Esophagus squamous epithelium (tissue), 5 donors: Measurements from ENCODE around the gene FAM98B. TPM values are rescaled to one million over a fixed set of nuclear protein-coding genes. Genes with fewer than 3 reads are reported as not detected.
A peak's percentile ranks its signal among the peaks of the same experiment; 100 is the strongest.

Experiments used
- DNase-seq: peaks from one replicate; lab custom pipeline; 2025; lab: John Stamatoyannopoulos, UW
- H3K27ac ChIP-seq, 4 donors: fragments of 200-600 bp; sonication (generic); one replicate each; pipeline ENCODE4 v1.5.1; 2016 to 2019; ENCODE audit warnings: mild to moderate bottlenecking in 1 of 4
- H3K27me3 ChIP-seq, 4 donors: fragments of 200-600 bp; sonication (generic); 1 replicate in 3 of 4; 2 replicates in 1 of 4; pipeline versions ENCODE4 v1.5.1 to v1.6.0; 2017 to 2021; ENCODE audit warnings: antibody characterized with exemption in 1 of 4
- H3K36me3 ChIP-seq, 3 donors: fragments of 200-600 bp; sonication (generic); one replicate each; pipeline ENCODE4 v1.5.1; 2016 to 2019
- H3K4me1 ChIP-seq, 3 donors: fragments of 200-600 bp; sonication (generic); one replicate each; pipeline ENCODE4 v1.5.1; 2017 to 2019
- H3K4me3 ChIP-seq, 4 donors: fragments of 200-600 bp; sonication (generic); 1 replicate in 3 of 4; 2 replicates in 1 of 4; pipeline ENCODE4 v1.5.1; 2016 to 2019; ENCODE audit warnings: mild to moderate bottlenecking in 2 of 4, moderate library complexity in 1 of 4
- H3K9me3 ChIP-seq, 3 donors: fragments of 200-600 bp; sonication (generic); one replicate each; pipeline ENCODE4 v1.5.1; 2016 to 2019
- POLR2A ChIP-seq, 4 donors: fragments of 450-650 bp; IDR thresholded peaks; one replicate each; pipeline ENCODE4 v1.6.1; 2017; ENCODE audit warnings: antibody characterized with exemption in 4 of 4, mild to moderate bottlenecking in 4 of 4, moderate library complexity in 3 of 4
- WGBS, 2 donors: methylation state at CpG; one replicate each; pipeline ENCODE4 v1.1.5; 2018; 5-methylcytosine and 5-hydroxymethylcytosine counted together
- intact Hi-C: fragments of 100-400 bp; cut with DNase I; formaldehyde crosslinking; loops from one replicate; pipeline ENCODE4 v1.15.0; 2022
- total RNA-seq, 4 donors: library from RNA; depleted of rRNA; stranded (reverse); fragments of >200 nt; gene quantifications; one replicate each; pipeline ENCODE4 v1.1.0, GENCODE V29; 2016
- TF ChIP-seq, protein P1 (sequence below), 6 experiments: fragments of 450-650 bp in 4 of 6; fragments of 200-600 bp in 2 of 6; sonication (generic) in 2 of 6; IDR thresholded peaks; one replicate each; pipeline ENCODE4 v1.5.1; 2016 to 2019; ENCODE audit warnings: antibody characterized with exemption in 6 of 6, mild to moderate bottlenecking in 4 of 6, moderate library complexity in 4 of 6
- donor health status: DM: yes; HTN: yes; CAD: no.

FAM98B gene
- total RNA-seq, 4 donors from 2014 or later: 5.6 to 10.9 (median 7.1) TPM

GRCh38 chr15:38441130-38441519, 12.8 kb upstream of the FAM98B start:
- TF ChIP-seq, protein P1, sequence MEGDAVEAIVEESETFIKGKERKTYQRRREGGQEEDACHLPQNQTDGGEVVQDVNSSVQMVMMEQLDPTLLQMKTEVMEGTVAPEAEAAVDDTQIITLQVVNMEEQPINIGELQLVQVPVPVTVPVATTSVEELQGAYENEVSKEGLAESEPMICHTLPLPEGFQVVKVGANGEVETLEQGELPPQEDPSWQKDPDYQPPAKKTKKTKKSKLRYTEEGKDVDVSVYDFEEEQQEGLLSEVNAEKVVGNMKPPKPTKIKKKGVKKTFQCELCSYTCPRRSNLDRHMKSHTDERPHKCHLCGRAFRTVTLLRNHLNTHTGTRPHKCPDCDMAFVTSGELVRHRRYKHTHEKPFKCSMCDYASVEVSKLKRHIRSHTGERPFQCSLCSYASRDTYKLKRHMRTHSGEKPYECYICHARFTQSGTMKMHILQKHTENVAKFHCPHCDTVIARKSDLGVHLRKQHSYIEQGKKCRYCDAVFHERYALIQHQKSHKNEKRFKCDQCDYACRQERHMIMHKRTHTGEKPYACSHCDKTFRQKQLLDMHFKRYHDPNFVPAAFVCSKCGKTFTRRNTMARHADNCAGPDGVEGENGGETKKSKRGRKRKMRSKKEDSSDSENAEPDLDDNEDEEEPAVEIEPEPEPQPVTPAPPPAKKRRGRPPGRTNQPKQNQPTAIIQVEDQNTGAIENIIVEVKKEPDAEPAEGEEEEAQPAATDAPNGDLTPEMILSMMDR (IDR thresholded peaks at IDR 0.05): no peak
- no peak for TF ChIP-seq POLR2A (IDR thresholded peaks at IDR 0.05)
- WGBS, 2 donors: 100% methylated on average over 1 of the region's 3 CpGs; no CpG with 5 or more reads in 1 of the 2 donors
- H3K9me3 ChIP-seq: no peaks in the 10 kb centered on the region
- no peaks in the 10 kb centered on the region for H3K36me3 ChIP-seq
- intact Hi-C loops: loop anchor here (10.0 kb wide), 1 partner anchor 254 kb away; no protein-coding TSS in a partner anchor
- peaks cover 0 to 7% (median 4%) of the 10 kb centered on the region in 3 donors for H3K4me1 ChIP-seq
- H3K27ac ChIP-seq: no peak overlapping the region
- DNase-seq: no peak
- no peak overlapping the region for H3K4me3 ChIP-seq
- peaks cover 0 to 20% (median 0%) of the 10 kb centered on the region in 4 donors for H3K27me3 ChIP-seq

DNA sequence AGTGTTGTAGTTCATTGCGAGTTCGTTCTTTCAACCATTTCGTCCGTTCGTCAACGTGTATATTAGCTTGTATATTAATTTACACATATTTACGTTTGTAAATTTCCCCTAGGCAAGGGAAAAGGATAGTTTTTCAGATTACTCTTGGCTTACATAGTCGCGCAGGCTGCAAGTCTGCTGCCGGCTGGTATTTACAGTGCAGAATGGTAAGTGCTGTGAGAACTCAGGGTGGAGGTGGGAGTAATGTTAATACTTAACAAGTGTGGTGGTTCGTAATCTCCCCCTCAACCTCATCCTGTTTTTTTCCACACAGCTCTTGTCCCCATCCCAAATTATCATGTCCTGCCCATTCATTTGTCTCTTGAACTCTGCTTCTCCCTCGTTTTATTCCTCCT, 766 bp downstream of the FAM98B start:
- intact Hi-C loops: no loop called here
- H3K36me3 ChIP-seq: peaks cover 0 to 11% (median 0%) of the 10 kb centered on the region in 3 donors
- no peaks in the 10 kb centered on the region for H3K27me3 ChIP-seq
- H3K9me3 ChIP-seq: no peaks in the 10 kb centered on the region
- no peak for DNase-seq
- H3K27ac ChIP-seq: peak overlapping the region; percentile 82 to 95 (median 94)
- TF ChIP-seq, protein P1 (IDR thresholded peaks at IDR 0.05): no peak
- TF ChIP-seq POLR2A (IDR thresholded peaks at IDR 0.05): no peak
- WGBS, 2 donors: 1% methylated on average over 12 of the region's 12 CpGs
- H3K4me3 ChIP-seq: peak overlapping the region; percentile 63 to 99 (median 84)
- H3K4me1 ChIP-seq: peaks cover 0 to 19% (median 7%) of the 10 kb centered on the region in 3 donors

DNA sequence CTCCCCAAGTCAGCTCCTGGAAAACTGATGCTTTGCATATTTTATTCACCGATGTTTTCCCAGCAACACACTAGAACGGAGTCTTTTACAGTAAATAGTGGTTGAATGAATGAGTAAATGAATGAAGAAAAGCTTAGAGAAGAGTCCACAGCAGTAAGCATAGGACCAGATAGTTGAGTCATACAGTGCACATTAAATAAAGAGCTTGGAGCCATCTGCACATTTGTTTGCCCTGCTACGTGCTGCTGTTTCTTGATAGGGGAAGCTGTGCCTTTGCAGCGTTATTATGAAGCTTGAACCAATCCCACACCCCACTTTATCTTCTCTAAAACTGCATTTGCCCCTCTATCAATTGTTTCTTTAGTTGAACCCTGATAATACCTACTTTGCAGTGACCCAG, 1.2 kb downstream of the FAM98B start:
- DNase-seq: no peak
- Histone ChIP-seq H3K27ac (peak overlapping the region in 1 of 4 donors; percentile 95), H3K36me3 (peaks cover 0 to 11% (median 0%) of the 10 kb centered on the region in 3 donors), H3K27me3 (no peaks in the 10 kb centered on the region), H3K4me3 (peak overlapping the region; percentile 63 to 99 (median 84)), H3K9me3 (no peaks in the 10 kb centered on the region), H3K4me1 (peaks cover 0 to 19% (median 7%) of the 10 kb centered on the region in 3 donors)
- 5 to 9% methylated on average over 4 of the region's 4 CpGs for WGBS, 2 donors
- TF ChIP-seq POLR2A (IDR thresholded peaks at IDR 0.05): no peak
- TF ChIP-seq, protein P1 (IDR thresholded peaks at IDR 0.05): no peak
- intact Hi-C loops: no loop called here

- Histone ChIP-seq H3K36me3 (peaks cover 0 to 11% (median 0%) of the 10 kb centered on the region in 3 donors), H3K9me3 (no peaks in the 10 kb centered on the region), H3K4me1 (peaks cover 0 to 19% (median 7%) of the 10 kb centered on the region in 3 donors), H3K27me3 (no peaks in the 10 kb centered on the region), H3K4me3 (no peak overlapping the region), H3K27ac (no peak overlapping the region)
- intact Hi-C loops: no loop called here
- WGBS, 2 donors: 100% methylated on average over 1 of the region's 5 CpGs
- no peak for TF ChIP-seq POLR2A (IDR thresholded peaks at IDR 0.05)
- TF ChIP-seq, protein P1 (IDR thresholded peaks at IDR 0.05): no peak
- no peak for DNase-seq
These were observed 4.7 kb downstream of the FAM98B start for GRCh38 chr15:38458646-38459045.

DNA sequence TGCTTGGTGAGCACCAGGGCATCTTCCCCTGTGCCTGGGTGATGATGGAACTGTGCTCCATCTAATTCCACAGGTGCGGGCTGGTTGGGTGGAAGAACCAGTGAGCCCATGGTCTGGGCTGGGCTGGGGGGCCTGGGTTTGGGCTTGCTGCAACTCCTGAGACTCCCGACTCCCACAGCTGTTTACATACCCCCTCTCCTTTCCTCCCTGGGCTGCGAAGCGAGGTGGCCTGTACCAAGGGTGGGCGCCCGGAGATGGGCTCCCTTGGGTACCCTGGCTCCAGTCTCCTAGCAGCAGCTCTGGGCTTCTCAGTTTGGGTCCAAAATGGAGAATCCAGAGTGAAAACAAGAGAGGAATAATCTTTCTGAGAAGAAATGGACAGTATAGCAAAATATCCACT, 5.6 kb downstream of the FAM98B start:
- TF ChIP-seq, protein P1 (IDR thresholded peaks at IDR 0.05): no peak
- TF ChIP-seq POLR2A (IDR thresholded peaks at IDR 0.05): no peak
- no peak for DNase-seq
- H3K4me1 ChIP-seq: peaks cover 0 to 19% (median 7%) of the 10 kb centered on the region in 3 donors
- no peak overlapping the region for H3K27ac ChIP-seq
- intact Hi-C loops: no loop called here
- no peaks in the 10 kb centered on the region for H3K9me3 ChIP-seq
- 0 to 90% methylated on average over 1 to 4 of the region's 6 CpGs for WGBS, 2 donors
- no peak overlapping the region for H3K4me3 ChIP-seq
- H3K27me3 ChIP-seq: no peaks in the 10 kb centered on the region
- peaks cover 0 to 11% (median 0%) of the 10 kb centered on the region in 3 donors for H3K36me3 ChIP-seq
